HG03521 (cell line): ENCODE measurements around the gene RAB3B.
"Not testable (repeated sequence)": the region's sequence is repeated elsewhere in the genome, so short reads cannot be mapped to it uniquely, and the experiment has no call there.

ENCODE experiments used
- ATAC-seq: cut with Tn5 transposase; IDR thresholded peaks from one replicate; pipeline ENCODE4 v1.9.1; 2021; ENCODE audit warnings: mild to moderate bottlenecking, moderate library complexity; ENCODE audit not compliant: unreplicated experiment

Gene RAB3B

DNA sequence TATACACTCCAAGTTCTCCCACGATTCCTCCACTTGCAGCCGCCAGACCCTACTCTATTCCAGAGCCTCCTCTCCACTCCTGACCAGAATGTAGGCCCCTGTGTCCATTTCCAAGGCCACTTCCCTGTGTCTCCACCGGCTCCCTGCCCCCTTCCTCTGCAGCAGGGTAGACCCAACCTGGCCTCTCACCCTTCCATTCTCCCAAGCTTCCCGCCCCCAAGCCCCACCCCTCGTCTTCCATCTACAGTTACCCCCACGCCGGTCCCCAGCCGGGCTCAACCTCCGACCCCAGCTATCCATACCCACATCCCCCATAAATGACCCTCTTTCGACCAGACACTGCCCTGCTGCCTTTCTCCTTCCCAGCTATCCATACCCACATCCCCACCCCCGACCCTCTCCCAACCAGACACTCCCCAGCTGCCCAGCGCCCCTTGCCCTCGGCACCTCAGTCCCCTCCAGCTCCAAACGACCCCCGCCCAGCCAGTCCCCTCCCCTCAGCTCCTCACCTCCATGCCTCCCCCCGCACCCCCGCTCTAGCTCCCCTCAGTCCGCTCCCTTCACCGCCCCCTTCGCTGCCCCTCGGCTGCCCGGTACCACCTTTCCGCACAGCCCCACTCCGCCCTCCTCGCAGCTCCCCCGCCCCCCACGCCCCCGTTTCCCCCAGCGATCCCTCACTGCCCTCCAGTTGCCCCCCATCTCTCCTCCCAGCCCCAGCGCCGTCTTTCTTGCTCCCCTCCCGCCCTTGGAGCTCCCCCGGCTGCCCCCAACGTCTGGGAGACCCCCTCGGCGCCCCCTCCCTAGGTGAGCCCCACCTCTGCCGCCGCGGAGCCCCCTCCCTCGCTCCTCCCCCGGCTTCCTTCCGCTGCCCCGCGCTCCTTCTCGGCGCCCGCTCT lies 670 bp downstream of the RAB3B start:
- ATAC-seq: no peak

DNA sequence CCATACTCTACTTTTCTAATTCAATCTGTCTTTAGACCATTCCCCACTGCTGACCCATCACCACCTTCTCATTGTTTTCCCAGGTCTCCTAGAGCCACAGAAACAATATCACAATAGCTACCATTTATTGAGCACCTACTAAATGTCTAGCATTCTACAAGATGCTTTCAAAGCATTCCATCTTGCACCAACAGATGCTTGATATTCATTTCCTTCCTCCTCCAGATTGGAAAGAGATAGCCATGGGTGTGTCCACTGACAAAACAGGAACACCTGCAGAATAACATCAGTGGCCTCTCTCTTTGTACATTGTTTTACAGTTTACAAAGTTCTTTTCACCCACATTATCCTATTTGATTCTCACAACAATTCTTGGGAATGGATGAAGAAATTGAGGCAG lies 2.2 kb downstream of the RAB3B start:
- ATAC-seq: no peak

DNA sequence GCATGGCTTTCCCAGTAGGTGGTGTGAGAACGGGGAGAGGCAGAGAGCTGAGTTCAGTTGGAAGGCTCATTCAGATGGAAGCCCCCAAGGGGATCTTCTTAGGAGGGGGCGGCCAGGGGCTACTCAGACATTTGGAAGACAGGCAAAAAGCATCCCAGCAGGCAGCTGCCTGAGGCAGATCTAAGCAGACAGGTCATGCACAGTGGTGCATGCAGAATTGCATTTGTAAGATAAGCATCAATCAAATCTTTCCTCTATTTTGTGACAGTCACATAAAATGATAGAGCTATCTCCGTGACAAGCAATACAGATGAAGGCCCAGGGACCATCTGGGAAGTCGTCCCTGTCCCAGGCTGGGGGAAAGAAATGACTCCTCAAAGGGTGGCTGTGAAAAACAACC lies 3.8 kb downstream of the RAB3B start:
- ATAC-seq: no peak

DNA sequence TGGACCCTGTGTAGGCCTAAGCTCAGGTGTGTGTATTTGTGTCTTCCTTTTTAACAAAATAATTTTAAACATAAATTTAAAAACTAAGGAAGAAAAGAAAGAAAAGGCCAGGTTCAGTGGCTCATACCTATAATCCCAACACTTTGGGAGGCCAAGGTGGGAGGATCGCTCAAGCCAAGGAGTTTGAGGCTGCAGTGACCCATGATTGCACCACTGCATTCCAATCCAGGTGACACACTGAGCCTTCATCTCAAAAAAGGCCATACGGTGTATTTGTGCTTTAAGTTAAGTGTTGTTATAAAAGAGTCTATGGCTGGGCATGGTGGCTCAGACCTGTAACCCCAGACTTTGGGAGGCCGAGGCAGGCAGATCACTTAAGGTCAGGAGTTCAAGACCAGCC lies 8.3 kb downstream of the RAB3B start:
- ATAC-seq: no peak

DNA sequence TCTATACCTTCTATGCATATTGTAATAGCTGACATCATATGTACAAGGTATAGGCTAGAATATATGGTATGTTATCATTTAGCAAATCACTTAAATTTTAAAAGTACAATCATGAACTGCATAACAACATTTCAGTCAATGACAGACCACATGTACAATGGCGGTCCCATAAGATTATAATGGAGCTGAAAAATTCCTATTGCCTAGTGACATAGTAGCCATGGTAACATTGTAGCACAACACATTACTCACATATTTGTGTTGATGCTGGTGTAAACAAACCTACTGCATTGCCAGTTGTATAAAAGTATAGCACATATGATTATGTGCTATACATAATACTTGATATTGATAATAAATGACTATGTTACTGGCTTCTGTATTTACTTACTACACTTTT lies 8.9 kb downstream of the RAB3B start:
- ATAC-seq: no peak

DNA sequence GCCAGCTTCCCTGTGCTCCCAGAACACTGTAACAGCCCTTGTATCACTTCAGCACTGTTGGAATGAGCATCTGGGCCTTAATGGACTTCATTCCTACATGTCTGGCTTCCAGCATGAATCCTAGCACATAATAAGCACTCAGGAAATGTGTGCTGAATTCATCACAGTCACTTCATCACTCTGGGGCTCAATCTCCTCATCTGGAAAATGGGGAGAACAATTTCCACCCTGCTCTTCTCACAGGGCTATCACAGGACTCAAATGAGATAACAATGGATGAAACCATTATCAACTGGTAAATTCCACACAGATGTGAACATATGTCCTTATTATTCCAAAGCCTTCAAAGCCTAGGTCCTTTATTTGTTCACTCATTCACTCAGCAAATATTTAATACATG lies 12.4 kb downstream of the RAB3B start:
- no peak for ATAC-seq

DNA sequence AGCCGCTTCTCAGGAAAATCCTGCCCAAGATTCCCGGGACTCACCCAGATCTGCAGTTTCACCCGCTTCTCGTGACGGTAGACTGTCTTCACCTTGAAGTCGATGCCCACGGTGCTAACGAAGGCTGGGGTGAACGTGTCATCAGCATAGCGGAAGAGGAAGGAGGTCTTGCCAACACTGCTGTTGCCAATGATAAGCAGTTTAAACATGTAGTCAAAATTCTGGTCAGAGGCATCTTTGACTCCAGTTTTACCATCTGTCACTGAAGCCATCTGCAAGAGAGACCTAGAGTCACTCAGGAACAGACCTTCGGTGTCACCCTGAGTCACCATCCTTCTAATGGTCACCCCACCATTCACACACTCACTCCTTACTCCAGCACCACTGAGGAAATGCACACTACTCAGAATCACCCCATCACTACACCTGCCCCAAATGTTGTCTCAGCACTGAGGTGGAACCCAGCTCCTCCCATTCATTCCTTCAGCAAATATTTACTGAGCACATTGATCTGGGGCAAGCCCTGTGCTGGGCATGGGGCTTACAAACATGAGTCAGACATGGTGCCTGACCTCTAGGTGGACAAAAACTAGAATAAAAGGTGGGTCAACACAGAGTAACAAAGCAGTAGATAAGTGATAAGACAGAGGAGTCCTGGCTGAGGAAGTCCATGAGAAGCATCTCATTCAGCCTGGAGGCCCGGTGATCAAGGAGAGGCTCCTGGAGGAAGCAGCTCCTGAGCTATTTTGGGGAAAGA lies 13.5 kb downstream of the RAB3B start:
- ATAC-seq: no peak

DNA sequence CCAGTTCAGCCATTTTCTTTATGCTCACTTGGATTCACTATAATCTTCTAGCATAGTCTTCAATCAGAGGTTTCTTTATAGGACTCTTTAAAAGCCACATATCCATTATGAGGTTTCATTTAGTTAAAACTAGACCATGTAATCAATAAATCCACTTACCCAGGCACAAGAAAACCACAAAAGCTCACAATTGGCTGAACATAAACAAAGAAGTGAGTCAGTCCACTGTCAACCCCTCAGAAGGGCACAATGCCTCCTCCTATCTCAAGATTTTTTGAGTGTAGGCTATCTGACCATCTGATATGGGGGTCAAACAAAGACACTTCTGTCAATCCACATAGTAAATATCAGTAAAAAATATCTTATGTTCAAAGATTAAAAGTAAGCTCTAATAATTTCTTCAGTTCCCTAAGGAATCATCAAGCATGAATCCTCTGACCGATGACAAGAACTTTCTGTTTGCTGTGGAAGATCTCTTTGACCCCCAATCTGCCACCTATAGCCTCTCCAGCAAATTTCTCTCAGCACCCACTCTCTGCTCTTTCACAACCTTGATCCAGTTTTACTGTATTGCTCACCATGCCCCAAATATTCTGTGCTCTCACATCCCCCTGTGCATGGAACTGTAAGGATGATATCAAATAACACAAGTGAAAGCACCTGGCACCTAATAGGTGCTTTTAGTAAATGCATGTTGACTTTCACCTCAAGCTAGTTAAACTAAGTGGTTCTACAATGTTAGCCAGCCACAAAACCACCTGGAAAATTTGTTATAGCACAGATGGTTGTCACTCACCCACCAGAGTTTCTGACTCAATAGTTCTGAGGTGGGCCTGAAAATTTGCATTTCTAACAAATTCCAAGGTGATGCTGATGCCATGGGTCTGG lies 16.7 kb downstream of the RAB3B start:
- ATAC-seq: no peak

DNA sequence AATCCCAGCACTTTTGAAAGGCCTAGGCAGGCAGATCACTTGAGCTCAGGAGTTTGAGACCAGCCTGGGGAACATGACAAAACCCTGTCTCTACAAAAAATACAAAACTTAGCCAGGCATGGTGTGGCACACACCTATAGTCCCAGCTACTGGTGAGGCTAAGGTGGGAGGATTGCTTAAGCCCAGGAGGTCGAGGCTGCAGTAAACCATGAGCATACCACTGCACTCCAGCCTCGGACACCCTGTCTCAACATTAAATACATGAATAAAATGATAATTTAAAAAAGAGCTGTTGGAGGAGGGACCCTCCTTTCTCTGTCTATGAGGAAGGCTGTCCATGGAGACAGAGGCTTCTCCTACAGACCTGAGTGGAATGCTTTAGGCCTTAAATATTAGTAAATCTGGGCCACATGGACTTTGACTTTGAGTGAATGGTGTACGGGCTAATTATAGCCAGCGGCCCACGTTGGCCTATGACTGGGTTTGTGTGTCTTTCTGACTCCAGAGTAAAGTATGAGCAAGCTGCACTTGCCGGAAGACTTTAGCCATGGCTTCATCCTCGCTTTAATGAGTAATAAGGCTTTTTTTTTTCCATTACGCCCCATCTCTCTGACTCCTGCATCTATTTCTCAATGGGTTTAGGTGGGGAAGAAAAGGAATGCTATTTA lies 21.3 kb downstream of the RAB3B start:
- no peak for ATAC-seq

DNA sequence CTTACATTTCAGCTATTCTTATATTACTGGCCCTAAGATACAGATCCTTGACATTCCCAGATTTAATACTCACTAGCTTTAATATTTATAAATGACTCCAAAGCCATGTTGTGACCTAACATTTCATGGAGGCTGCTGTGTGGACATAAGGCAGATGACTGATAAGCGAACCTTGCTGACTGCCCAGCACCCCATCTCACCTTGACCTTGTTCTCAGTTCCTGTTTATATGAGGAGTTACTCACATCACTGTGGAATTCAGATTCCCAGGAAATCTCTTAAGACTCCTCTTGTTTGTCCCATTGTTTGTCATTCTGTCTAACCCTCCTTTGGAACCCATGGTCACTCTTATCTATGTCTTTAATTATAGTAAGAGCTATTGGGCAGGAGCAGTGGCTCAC lies 21.9 kb downstream of the RAB3B start:
- no peak for ATAC-seq

DNA sequence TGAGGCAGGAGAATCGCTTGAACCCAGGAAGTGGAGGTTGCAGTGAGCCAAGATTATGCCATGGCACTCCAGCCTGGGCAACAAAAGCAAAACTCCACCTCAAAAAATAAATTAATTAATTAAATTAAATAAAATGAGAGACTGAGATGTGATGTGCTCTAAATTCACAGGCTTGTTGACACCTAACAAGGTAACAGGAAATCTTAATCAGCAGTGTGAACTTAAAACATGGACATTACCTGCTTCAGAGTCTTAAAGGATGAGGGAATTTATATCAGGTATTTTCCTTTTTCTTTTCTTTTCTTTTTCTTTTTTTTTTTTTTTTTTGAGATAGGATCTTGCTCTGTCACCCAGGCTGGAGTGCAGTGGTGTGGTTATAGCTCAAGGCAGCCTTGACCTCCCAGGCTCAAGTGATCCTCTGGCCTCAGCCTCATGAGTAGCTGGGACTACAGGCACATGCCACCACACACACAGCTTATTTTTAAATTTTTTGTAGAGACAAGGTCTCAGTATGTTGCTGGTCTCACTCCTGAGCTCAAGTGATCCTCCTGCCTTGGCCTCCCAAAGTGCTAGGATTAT lies 23.2 kb downstream of the RAB3B start:
- not testable (repeated sequence) for ATAC-seq

DNA sequence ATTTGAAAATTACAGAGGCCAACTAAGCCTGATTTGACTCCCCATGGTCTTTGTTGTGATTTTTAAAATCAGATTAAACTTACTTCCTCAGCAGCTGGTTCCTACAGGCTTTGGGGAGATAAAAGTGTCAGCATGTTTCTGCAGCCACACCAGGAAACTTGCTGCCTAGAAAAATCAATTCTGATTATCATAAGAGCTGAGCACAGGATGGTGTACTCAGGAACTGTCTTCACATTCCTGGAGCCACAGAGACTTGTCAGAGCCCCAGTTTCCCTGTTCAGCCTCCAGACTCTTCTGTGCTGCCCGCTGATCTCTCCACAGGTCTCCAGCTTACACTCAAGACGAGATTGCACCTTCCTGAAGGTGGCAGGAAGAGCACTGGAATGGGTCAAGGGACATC lies 23.9 kb downstream of the RAB3B start:
- ATAC-seq: no peak

DNA sequence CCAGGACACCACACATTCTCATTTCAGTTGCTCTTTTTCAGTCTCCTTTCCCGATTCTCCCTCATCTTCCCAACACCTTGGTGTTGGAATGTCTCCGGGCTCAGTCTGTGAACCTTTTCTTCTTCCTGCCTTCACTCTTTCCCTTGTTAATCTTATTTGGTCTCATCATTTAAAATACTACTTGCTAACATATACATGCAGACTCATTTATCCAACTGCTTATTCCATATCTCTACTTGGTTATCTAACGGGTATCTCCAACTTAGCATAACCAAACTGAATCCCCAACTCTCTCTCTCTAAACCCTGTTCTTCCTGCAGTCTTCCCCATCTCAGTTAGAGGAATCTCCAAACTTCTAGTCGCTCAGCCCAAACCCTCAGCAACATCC lies 26.2 kb downstream of the RAB3B start:
- no peak for ATAC-seq

DNA sequence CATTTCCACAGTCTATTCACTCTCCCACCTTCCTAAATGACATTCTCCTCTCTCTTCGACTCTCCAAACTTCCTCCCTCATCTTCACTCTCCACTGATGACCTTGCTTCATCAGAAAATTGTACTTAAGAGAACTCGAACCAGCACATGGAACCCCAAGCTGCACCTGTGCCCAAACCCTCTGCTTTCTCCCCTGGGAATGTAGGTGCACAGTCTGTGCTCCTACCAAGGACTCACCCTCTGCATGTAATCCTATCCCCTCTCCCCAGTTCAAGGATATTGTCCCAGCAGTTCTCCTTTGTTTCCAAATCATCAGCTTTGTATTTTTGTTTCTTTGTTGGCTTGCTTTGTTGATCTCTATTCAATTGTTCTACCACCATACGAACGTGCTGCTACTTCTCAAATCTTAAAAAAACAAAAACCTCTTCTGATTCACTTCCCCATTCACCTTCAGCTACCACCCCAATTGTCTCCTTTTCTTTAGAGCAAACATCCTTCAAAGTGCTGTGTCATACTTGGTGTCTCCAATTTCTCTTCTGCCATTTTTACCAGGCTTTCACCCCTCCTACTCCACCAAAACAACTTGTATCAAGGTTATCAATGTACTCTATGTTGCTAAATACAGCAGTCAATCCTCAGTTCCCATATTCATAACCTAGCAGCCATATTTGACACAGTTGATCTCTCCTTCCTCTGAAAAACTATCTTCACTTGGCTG lies 26.8 kb downstream of the RAB3B start:
- ATAC-seq: no peak

DNA sequence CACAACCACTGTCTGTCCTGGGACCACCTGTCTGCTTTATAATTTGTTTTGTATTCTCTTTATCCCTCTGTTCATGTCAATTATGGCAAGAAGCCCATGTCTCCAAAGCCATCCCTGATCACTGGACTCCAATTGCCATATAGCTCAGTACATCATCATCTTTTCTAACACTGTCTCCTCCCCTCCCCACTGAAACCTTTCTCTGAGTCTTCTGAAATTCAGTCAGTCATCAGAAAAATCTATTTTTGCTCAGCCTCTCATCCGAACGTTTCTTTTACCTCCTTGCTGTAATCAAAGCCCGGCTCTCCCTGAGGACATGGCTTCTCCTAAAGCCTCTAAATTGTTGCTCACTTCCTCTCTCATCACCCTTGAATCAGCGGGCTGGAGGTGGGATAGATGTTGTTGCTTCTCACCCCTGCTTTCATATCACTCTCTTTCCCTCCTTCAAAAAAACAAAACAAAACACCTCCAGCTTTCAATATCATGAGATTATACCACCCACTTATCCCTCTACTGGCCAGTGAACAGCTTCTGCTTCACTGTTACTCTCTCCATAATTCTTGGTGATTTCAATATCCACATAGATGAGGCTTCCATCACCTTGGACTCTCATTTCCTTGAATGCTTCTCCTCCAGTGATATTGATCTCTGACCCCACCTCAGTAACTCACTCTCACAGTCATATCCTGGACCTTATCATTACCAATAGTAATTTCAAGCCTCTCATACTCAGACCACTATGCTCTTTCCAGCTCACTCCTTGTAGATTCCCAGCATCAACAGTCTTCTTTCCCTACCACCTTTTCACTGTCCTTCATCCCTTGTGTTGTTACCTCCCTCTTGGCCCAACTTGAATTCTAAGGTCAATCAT lies 27.8 kb downstream of the RAB3B start:
- no peak for ATAC-seq

DNA sequence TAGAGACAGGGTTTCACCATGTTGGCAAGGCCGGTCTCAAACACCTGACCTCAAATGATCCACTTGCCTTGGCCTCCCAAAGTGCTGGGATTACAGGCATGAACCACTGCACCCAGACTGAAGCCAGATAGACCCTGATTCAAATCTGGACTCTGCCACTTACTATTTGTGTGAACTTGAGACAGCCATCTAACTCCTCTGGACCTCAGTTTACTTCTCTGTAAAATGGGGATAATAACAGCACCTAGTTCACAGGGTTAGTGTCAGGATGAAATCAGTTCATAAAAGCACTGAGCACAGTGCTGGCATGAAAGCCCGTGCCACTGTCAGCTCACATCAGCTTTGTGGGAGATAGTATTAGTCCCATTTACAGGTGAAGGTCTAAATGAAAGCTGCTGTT lies 28.5 kb downstream of the RAB3B start:
- ATAC-seq: no peak

DNA sequence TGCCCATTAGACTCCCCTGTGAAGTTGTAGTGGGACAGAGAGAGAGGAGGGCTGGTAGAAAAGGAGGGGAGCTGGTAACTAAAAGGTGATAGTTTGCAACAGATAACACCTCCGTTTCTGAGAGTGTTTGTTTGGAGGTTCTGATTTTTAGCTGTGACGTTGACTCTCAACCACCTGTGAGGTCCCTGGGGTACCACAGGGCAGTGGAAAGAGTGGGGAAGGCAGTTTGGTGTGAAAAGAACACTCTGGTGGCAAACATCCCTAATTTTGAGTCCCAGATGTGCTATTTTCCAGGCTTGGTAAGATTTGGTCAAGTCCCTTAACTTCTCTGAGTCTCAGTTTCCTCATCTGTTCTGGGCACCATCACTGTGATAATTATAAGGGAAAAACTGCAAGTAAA lies 29.3 kb downstream of the RAB3B start:
- ATAC-seq: no peak

DNA sequence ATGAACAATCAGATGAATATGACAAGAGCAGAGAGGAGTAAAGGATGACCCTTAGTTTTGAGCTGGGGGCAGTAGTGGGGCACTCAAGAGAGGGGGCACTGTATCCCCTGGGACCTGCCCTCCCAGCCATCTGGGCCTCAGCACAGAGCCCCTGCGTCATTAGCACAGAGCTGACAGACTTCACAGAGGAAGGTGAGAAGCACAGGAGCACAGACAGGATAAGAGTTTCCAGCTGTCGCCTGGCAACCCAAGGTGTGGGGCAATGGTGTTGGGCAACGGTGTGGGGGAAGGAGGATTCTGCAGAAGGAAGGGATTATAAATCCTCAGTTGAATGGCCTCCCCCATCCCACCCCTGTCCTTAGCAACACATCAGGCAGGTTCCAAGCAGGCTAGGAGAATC lies 30.2 kb downstream of the RAB3B start:
- no peak for ATAC-seq

DNA sequence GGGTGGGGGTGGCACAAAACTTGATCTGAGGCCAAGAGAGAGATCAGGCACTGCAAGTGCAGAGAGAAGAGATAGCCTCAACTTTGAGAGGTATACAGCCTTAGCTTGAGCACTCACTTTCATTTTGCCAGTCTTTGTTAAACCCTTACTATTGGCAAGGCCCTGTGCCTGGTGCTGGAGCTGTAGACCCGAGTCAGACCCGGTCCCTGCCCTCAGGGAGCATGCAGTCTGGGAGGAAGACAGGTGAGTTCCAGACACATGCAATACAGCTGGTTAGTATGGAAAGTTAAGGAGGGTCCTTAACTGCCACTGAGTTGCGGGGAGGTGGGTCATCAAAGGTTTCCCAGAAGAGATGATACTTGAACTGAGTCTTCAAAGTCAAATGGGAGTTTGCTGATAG lies 31.7 kb downstream of the RAB3B start:
- ATAC-seq: no peak
